Measurements from ENCODE around the gene CYP39A1.

- TF ChIP-seq CTCF (IDR thresholded peaks at IDR 0.05; ENCODE audit: insufficient read depth, low read length) (no peak), REST (IDR thresholded peaks at IDR 0.05; ENCODE audit: insufficient replicate concordance, low read depth) (no peak), GABPA (IDR thresholded peaks at IDR 0.05; ENCODE audit: low read depth) (no peak), SPI1 (IDR thresholded peaks at IDR 0.05; ENCODE audit: borderline replicate concordance, low read depth) (no peak), POLR2AphosphoS5 (IDR thresholded peaks at IDR 0.05; ENCODE audit: low read depth) (no peak)
Observed at GRCh38 chr6:46556053-46556452, 96.6 kb downstream of the CYP39A1 start.

All from HL-60 (cell line).